ENCODE results near the gene VPS13D.
A peak's percentile ranks its signal among the peaks of the same experiment; 100 is the strongest.
"Not testable (repeated sequence)": the region's sequence is repeated elsewhere in the genome, so short reads cannot be mapped to it uniquely, and the experiment has no call there.

VPS13D gene

DNA sequence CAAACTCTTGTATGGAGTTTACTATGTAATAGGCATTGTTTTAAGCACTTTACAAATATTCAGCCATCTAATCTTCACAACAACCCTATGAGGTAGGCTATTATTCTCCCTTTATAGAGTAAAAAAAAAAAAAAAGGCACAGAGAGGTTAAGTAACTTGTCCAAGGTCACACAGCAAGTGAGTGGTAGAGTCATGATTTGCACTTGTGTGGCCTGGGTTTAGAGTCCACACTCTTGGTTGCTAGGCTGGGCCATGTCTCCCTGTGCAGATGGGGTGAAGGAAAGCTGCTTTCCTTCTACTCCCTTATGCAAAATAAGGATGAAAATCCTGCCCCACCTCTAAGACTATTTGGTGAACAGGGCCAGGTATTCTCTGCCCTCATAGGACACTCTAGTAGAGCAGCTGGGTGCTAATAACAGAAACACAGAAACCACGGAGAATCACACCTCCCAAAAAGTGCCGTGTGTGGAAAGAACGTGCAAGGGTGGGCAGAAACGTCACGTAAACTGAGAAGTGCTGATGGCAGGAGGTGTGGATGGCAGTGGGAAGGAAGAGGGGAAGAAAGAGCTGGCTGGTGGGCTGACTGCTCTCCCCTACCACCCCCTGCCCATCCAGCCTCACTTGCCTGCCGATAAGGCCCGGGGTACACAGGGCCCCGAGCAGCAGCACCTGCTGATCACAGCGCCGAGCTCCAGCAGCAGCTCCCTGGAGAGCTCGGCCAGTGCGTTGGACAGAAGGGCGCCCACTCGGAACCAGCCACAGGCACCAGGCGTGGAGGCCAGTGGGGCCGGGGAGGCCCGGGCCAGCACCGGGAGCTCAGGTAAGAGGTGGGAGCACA lies 28.3 kb upstream of the VPS13D start:
- DNase-seq, result no peak

DNA sequence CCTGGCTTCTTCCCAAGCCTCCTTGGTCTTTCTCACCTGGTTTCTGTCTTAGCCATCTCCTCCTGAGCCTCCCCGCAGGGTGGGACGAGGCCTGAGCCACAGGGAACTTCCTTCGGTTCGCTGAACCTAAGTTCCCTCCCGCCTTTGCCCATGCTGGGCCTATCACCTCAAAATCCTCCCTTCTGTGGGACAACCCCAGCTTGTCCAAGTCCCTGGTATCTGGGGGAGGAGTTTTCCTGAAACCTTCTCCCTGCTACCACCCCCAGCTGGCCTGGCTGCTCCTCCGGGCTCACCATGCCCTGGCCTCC lies 27.7 kb upstream of the VPS13D start:
- no peak for DNase-seq

DNA sequence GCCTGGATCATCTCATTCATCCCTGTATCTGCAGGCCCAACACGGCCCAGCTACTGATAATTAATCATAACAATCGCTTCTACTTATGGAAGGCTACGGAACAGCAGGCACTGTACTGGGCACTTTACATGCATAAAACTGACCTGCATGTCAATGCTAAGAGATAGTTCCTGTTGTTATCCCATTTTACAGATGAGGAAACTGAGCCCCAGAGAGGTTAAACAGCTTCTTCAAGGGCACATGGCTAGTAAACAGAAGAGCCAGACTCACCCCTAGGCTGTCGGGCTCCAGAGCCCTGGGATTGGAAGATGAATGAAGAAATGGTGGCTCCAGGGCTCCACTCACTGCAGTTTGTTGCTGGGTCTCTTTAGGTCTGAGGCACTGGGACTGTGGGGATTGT lies 27.3 kb upstream of the VPS13D start:
- DNase-seq, result no peak

DNA sequence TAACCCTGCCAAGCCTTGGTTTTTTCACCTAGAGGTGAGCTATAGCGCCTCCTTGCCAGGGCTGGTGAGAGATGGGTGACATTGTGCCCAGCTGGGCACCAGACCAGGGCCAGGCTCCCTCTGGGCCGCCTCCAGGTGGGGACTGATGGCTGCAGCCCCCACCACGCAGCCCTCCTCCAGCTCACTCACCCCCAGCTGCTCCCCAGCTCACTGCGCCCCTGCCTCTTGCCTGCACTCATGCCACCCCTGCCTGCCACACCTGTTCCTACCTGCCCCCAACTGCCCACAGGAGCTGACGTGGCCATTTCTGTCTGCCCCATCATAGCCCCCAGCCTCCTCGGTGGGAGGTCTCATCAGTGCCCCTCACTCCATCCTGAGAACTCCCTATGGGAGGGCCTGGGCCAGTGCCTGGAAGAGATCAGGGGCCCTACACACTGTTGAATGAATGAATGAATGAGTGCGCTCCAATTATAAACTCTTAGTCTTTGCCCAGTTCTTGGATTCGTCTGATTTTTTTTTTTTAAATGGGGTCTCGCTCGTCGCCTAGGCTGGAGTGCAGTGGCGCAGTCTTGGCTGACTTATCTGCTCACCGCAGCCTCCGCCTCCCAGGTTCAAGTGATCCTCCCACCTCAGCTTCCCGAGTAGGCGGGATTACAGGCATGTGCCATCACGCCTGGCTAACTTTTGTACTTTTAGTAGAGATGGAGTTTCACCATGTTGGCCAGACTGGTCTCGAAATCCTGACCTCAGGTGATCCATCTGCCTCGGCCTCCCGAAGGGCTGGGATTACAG lies 26.4 kb upstream of the VPS13D start:
- no peak for DNase-seq

DNA sequence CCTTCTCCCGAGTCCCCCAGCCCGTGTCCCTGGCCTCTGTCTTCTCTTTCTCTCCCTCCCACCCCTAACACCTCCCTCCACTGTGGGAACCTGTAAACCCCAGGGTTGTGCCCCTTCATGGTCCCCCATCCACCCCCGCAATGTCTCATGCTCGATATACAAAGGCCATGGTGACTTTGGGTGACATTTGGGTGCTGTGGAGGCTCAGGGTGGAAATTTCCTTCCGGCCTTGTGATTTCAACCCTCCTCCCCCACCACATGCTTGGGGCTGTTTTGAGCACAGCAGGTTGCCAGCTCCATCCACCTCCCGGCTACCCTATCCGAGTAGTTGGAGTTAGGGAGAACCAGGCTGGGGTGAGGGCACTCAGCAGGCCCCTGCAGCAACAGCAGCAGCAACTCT lies 25.7 kb upstream of the VPS13D start:
- no peak for DNase-seq

DNA sequence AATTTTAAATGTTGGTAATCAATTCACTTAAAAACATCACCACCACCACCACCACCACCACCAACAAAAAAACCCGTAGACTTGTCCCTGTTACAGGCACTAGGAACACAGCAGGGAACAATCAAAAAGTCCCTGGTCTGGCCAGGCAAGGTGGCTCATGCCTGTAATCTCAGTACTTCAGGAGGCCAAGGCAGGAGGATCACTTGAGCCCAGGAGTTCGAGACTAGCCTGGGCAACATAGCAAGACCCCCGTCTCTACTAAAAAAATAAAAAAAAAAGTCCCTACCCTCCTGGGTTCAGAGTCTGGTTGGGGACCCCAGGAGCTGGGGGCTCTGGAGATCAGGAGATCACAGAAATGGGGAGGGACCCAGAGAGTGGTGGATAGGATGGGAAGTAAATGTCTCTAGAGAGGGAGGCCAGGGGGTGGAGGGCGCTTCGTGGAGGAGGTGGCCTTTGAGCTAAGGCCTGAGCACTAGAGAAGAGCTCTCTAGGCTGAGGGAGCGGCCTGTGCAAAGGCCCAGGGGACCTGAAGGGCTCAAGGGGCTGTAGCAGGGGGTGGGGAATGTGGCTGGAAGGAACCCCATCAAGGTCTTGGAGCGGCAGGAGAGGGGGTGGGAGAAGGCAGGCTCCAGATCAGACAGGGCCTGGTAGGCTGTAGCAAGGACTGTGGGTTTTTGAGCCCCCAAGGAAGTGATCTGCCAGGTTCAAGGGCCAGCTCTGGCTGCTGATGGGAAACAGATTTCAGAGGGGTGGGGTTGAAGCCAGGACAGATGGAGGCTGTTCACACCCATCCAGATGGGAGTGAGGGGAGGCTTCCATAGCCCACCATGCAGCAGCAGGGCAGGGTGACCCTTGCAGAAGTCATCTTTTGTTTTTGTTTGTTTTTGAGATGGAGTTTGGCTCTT lies 24.8 kb upstream of the VPS13D start:
- no peak for DNase-seq

DNA sequence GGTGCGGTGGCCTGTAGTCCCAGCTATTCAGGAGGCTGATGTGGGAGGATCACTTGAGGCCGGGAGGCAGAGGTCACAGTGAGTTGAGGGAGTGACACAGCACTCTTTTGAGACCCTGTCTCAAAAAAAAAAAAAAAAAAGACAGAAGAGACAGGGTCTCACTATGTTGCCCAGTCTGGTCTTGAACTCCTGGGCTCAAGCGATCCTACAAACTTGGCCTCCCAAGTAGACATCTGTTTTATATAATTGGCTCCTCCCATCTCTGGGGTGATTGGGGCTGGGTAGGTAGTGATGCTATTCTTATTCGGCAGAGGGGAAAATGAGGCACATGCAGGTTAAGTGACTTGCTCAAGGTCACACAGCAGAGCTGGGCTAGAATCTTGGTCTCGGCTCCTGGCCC lies 23.6 kb upstream of the VPS13D start:
- no peak for DNase-seq

DNA sequence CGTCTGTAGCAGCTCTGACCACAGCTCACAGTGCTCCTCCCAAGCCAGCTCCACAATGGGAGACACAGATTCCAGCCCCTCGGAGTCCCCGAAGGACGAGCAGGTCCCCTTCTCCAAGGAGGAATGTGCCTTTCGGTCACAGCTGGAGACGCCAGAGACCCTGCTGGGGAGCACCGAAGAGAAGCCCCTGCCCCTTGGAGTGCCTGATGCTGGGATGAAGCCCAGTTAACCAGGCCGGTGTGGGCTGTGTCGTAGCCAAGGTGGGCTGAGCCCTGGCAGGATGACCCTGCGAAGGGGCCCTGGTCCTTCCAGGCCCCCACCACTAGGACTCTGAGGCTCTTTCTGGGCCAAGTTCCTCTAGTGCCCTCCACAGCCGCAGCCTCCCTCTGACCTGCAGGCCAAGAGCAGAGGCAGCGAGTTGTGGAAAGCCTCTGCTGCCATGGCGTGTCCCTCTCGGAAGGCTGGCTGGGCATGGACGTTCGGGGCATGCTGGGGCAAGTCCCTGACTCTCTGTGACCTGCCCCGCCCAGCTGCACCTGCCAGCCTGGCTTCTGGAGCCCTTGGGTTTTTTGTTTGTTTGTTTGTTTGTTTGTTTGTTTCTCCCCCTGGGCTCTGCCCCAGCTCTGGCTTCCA lies 22.9 kb upstream of the VPS13D start:
- DNase-seq, result no peak

DNA sequence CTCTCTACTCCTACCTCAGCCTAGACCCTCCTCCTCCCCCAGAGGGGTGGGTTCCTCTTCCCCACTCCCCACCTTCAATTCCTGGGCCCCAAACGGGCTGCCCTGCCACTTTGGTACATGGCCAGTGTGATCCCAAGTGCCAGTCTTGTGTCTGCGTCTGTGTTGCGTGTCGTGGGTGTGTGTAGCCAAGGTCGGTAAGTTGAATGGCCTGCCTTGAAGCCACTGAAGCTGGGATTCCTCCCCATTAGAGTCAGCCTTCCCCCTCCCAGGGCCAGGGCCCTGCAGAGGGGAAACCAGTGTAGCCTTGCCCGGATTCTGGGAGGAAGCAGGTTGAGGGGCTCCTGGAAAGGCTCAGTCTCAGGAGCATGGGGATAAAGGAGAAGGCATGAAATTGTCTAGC lies 21.6 kb upstream of the VPS13D start:
- no peak for DNase-seq

DNA sequence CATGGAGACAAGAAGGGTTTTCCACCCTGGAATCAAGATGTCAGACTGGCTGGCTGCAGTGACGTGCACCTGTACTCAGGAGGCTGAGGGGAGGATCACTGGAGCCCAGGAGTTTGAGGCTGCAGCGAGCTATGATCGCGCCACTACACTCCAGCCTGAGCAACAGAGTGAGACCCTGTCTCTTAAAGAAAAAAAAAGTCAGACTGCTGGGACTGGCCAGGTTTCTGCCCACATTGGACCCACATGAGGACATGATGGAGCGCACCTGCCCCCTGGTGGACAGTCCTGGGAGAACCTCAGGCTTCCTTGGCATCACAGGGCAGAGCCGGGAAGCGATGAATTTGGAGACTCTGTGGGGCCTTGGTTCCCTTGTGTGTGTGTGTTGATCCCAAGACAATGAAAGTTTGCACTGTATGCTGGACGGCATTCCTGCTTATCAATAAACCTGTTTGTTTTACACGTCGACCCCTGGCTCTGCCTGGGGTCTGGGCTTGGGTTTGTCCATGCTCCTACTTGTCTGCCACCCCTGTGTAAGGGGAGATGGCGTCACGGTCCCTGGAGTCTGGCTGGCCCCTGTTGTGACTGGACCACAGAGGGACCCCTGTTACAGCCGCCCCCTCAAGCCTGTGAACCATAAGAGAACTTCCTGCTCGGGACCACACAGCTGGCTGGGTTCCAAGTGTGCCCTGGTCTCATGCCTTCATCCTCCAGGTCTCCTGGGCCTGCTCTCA lies 20.9 kb upstream of the VPS13D start:
- DNase-seq, result peak; percentile 94

DNA sequence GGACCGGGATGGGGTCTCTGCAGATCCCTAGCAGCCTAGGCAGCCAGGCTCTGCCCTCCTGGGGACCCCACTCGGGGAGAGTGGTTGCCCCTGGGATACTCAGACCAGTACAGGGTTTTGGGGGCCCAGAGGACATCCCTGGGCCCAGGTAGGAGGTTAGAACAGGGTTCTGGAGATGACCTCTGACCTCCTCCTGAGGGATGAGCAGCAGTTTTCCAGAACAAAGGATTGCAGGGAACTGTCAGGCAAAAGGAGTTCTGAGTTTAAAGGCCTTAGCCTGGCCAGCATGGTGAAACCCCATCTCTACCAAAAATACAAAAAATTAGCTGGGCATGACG lies 20.4 kb upstream of the VPS13D start:
- DNase-seq, result no peak

DNA sequence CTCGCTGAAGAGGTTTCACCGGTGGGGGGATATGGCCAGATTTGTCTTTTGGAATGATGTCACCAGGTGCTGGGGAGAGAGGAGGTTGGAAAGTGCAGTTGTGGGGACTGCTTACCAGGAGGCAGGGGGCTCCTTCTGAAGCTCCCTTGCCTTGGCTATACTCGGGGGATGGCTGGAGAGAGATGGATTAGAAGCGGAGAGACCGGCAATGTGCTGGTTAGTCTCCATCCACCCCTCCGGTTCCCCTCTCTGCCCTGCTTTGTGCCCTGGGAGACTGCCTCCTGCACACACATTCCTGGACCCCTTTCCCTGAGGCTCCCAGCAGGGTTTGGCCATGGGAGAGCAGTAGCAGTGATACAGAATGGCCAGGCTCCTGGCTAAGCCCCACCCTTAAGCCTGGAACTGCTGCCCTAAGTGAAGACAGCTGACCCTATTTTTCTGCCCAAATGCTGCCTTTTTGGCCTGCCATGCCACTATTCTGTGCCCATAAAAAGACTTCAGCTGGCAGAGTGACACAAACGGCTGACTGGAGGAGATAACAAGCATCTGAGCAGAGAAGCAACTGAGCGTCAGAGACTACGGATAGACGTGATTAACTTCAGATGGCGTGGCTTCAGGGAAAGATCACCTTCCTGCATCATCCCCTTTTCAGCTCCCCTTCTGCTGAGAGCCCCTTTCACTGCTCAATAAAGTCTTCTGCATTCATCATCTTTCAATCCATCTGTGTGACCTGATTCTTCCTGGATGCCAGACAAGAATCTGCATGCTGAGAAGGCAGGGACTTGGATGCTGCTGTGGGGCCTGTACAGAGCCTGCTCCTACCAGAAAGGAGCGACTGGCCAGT lies 14.5 kb upstream of the VPS13D start:
- DNase-seq, result no peak

DNA sequence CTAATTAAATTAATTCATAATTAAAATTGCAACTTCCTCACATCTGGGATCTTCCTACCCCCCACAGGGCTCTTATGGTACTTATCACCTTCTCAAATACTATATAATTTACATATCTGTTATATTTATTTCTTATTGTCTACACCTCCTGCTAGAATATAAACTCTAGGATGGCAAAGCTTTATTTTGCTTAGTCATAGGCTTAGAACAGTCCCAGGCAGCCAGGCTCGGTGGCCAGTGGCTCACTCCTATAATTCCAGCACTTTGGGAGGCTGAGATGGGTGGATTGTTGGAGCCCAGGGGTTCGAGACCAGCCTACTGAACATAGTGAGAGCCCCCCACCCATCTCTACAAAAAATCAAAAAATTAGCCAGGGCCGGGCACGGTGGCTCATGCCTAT lies 10.0 kb upstream of the VPS13D start:
- no peak for DNase-seq

DNA sequence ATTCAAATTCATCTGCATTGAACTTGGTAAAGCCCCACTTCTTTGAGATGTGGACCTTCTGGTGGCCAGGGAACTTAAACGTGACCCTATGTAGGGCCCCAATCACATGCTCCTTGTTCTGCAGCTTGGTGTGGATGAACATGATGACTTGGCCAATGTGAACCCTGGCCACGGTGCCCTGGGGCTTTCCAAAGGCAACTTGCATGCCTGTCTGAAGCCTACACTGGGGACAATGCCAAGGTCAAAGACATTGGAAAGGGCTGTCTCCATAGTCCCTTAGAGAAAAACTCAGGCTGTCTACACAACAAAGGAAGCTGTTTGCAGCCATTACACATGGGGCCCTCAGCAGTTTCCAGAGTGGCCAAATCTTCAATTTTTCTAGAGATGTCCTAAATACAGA lies 8.9 kb upstream of the VPS13D start:
- DNase-seq, result no peak

DNA sequence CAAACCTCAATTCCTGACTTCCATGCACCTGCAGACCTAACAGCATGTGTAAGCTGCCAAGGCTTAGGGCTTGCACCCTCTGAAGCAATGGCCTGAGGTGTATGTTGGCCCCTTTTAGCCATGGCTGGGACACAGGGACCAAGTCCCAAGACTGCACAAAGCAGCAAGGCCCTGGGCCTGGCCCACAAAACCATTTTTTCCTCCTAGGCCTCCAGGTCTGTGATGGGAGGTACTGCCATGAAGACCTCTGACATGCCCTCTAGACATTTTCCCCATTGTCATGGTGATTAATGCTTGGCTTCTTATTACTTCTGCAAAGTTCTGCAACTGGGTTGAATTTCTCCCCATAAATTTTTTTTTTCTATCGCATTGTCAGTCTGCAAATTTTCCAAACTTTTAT lies 7.1 kb upstream of the VPS13D start:
- not testable (repeated sequence) for DNase-seq

DNA sequence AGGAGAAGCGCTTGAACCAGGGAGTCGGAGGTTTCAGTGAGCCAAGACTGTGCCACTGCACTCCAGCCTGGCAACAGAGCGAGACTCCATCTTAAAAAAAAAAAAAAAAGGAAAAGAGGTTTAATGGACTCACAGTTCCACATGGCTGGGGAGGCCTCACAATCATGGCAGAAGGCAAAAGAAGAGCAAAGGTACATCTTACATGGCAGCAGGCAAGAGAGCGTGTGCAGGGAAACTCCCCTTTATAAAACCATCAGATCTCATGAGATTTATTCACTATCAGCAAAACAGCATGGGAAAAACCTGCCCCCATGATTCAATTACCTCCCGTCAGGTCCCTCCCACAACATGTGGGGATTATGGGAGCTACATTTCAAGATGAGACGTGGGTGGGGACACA lies 5.7 kb upstream of the VPS13D start:
- DNase-seq, result not testable (repeated sequence)

DNA sequence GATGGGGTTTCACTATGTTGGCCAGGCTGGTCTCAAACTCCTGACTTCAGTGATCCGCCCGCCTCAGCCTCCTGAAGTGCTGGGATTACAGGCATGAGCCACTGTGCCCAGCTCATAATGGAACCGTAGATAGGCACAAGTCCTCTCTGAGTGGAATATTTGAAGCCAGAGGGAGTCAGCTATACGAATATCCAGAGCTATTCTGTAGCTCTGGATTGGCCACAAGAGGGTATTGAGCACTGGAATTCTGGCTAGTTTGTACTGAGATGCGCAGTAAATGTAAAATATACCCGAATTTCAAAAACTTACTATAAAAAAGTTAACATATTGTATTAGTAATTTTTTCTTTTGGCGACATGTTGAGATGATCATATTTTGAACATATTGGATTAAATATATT lies 851 bp upstream of the VPS13D start:
- no peak for DNase-seq

DNA sequence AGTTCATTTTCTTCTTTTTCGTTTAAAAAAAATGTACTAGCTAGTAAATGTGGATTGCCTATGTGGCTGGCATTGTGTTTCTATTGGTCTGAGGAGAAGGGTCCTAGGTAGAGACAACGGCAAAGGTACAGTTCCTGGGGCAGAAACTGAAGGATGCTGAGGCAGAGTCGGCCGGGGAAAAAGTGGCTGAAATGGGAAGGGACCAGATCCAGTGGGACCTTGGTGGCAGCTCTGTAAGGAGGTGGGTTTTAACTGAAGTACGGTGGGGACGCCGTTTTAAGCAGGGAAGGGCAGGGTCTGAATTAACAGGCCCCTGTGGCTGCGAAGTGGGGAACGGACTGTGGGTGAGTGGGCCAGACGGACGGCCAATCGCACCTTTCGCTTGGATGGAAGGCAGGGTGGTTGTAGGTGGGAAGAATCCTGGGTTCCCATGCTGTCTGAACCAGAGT lies 420 bp upstream of the VPS13D start:
- no peak for DNase-seq

DNA sequence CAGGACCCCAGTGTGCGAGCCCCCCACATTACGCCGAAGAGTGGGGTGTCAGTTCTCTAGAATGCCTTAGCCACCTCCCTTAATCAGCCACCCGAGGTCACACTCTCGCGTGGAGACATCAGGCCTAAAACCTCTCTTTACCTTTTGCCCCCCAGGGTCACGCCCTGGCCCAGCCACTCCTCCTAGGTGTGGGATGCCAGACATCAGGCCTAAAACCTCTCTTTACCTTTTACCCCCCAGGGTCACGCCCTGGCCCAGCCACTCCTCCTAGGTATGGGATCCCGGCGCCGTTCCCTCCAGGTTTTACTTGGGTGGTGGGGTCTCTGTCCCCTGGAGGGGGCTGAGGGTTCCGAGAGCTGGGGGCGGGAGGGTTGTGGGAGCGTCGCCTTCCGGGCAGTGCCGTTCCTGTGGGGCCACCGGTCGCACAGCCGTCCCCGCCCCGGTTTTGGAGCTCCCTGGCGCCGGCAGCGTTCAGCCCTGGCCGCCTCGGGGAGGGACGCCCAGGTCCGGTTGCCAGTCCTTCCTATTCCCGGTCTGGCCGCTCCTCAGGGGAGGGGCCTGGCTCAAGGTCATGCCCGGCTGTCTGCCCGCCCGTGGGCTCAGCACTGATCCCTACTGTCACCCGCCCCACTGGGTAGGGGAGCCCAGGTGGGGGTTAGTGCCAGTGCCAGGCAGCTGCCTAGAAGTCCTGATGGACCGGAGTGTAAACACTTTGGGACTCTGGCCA lies 882 bp downstream of the VPS13D start:
- no peak for DNase-seq

DNA sequence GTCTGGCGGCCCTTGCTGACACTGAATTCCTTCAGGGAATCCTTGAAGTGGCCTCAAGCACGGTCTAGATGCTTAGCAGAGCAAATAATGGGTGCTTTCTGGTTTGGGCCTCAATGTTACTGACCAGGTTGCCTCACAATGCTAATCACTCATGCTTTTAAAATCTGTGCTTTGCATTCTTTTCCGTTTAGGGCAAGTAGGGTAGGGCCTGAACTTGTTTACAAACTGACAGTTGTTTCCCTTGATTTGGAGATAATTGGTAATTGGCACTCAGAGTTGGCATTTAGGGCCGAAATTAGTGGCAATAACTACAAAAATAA lies 1.4 kb downstream of the VPS13D start:
- DNase-seq, result no peak

DNA sequence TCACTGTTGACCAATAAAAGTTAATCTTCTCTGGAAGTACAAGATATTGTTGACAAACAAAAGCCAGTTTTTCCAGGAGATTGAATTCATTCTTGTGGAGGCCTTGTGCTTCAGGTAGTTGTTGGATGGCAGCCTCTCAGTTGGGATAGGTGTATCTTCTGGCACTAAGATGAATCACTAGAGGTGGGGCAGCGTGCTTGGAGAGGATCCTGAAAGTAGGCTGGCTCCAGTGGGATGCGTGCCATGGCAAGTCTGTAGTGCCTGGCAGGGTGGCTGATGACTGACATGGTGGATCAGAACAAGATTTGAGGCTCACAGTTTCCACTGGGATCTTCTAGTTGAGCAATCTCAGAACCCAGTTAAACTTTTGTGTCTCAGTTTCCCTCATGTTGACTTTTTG lies 2.4 kb downstream of the VPS13D start:
- DNase-seq, result no peak
